Upper lobe of left lung (tissue), 6 donors: ENCODE results near the gene VPS35L. TPM values are rescaled to one million over a fixed set of nuclear protein-coding genes. Genes with fewer than 3 reads are reported as not detected.
"Not testable (repeated sequence)": the region's sequence is repeated elsewhere in the genome, so short reads cannot be mapped to it uniquely, and the experiment has no call there.

Source experiments
- ATAC-seq, 2 donors: fragments of 200-7000 bp; cut with Tn5 transposase; one replicate each; pipeline ENCODE4 v1.9.1; 2022; ENCODE audit warnings: mild to moderate bottlenecking in 2 of 2, moderate library complexity in 2 of 2; ENCODE audit not compliant: low FRiP score in 2 of 2
- DNase-seq, 2 donors: peaks; one replicate each; pipeline ENCODE4 v3.0.0-alpha.2; 2019 to 2020
- H3K27ac ChIP-seq, 4 donors: fragments of 200-600 bp; sonication (generic); one replicate each; pipeline ENCODE4 v1.5.1; 2016 to 2019
- H3K27me3 ChIP-seq, 4 donors: fragments of 200-600 bp; sonication (generic); one replicate each; pipeline ENCODE4 v1.5.1; 2017 to 2019
- H3K36me3 ChIP-seq, 4 donors: fragments of 200-600 bp; sonication (generic); one replicate each; pipeline ENCODE4 v1.5.1; 2016 to 2019
- H3K4me1 ChIP-seq, 4 donors: fragments of 200-600 bp; sonication (generic); one replicate each; pipeline ENCODE4 v1.5.1; 2018 to 2019
- H3K4me3 ChIP-seq, 4 donors: fragments of 200-600 bp; sonication (generic); one replicate each; pipeline ENCODE4 v1.5.1; 2017 to 2019; ENCODE audit warnings: mild to moderate bottlenecking in 2 of 4, moderate library complexity in 1 of 4
- H3K9me3 ChIP-seq, 4 donors: fragments of 200-600 bp; sonication (generic); one replicate each; pipeline ENCODE4 v1.5.1; 2018 to 2019
- EP300 ChIP-seq, 4 donors: sonication (generic); formaldehyde crosslinking; IDR thresholded peaks; one replicate each; pipeline ENCODE4 v1.5.1; 2017; ENCODE audit warnings: antibody characterized with exemption in 4 of 4, control low read depth in 2 of 4
- POLR2A ChIP-seq, 4 donors: fragments of 450-650 bp; IDR thresholded peaks; one replicate each; pipeline ENCODE4 v1.5.1; 2016 to 2017; ENCODE audit warnings: antibody characterized with exemption in 4 of 4, mild to moderate bottlenecking in 2 of 4
- POLR2AphosphoS5 ChIP-seq, 2 donors: sonication (generic); formaldehyde crosslinking; IDR thresholded peaks; one replicate each; pipeline ENCODE4 v1.5.1; 2017; ENCODE audit warnings: antibody characterized with exemption in 2 of 2
- WGBS, 2 donors: methylation state at CpG; one replicate each; pipeline ENCODE4 v1.1.5; 2017 to 2018; 5-methylcytosine and 5-hydroxymethylcytosine counted together
- total RNA-seq, 6 donors: library from RNA; depleted of rRNA in 4 of 6; stranded (reverse); fragments of >200 nt in 4 of 6; gene quantifications; one replicate each; pipeline versions ENCODE4 v1.1.0 to v1.2.1, GENCODE V29; 2016 to 2021
- TF ChIP-seq, protein P1 (sequence below), 6 experiments: fragments of 450-650 bp in 4 of 6; fragments of 200-600 bp in 2 of 6; sonication (generic) in 2 of 6; IDR thresholded peaks; one replicate each; pipeline ENCODE4 v1.5.1; 2016 to 2019; ENCODE audit warnings: antibody characterized with exemption in 6 of 6
- donor health status: DM: no; HTN: no; CAD: no; lungs with moderate emphysema.
- donor health status: DM: no; HTN: yes; CAD: no; lungs with severe emphysema.

Gene VPS35L
- total RNA-seq, 6 donors from 2014 or later: 39.8 to 52.9 (median 45.2) TPM

DNA sequence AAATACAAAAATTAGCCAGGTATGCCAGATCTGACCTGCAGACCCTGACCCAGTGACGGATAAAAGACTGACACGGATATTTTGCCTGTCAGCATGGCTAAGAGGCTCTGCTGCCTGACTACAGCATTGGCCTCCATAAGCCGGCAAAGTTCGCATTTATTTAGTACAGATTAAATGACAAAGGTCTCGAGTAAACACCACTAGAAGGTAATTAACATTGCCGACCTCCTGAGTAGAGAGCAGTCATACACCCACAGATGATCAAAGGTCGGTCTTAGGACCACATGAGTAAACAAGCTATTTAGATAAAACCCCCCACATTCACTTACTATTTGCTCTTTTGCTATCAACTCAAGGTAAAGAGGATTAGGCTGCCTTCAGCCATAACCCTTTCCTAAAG, 106.8 kb downstream of the VPS35L start:
- no peak for DNase-seq
- H3K36me3 ChIP-seq: peaks cover 0 to 19% (median 7%) of the 10 kb centered on the region in 4 donors
- ATAC-seq: no peak
- H3K4me1 ChIP-seq: no peaks in the 10 kb centered on the region
- TF ChIP-seq EP300 (IDR thresholded peaks at IDR 0.05) (no peak), POLR2A (IDR thresholded peaks at IDR 0.05) (no peak), POLR2AphosphoS5 (IDR thresholded peaks at IDR 0.05) (no peak)
- TF ChIP-seq, protein P1, sequence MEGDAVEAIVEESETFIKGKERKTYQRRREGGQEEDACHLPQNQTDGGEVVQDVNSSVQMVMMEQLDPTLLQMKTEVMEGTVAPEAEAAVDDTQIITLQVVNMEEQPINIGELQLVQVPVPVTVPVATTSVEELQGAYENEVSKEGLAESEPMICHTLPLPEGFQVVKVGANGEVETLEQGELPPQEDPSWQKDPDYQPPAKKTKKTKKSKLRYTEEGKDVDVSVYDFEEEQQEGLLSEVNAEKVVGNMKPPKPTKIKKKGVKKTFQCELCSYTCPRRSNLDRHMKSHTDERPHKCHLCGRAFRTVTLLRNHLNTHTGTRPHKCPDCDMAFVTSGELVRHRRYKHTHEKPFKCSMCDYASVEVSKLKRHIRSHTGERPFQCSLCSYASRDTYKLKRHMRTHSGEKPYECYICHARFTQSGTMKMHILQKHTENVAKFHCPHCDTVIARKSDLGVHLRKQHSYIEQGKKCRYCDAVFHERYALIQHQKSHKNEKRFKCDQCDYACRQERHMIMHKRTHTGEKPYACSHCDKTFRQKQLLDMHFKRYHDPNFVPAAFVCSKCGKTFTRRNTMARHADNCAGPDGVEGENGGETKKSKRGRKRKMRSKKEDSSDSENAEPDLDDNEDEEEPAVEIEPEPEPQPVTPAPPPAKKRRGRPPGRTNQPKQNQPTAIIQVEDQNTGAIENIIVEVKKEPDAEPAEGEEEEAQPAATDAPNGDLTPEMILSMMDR (IDR thresholded peaks at IDR 0.05): no peak
- H3K9me3 ChIP-seq: no peaks in the 10 kb centered on the region
- H3K27ac ChIP-seq: no peak overlapping the region
- WGBS, 2 donors: 96 to 98% methylated on average over 7 of the region's 7 CpGs
- H3K27me3 ChIP-seq: no peaks in the 10 kb centered on the region
- H3K4me3 ChIP-seq: no peak overlapping the region

DNA sequence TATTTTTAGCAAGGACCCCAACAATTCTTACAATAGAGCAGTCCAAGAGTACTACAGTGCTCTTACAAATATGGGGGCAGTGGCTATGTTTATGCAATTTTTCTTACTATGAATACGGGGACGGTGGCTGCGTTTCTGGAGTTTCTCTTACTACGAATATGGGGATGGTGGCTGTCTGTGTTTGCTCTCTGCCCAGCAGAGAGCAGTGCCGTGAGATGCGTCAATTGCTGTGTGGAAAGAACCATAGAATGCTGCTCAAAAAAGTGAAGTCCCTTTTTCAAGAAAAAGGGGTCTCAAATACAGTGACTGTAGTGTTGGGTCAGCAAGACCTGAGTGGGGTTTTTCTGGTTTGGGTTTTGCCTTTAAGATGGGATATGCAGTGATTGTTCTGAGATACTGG, 108.7 kb downstream of the VPS35L start:
- Histone ChIP-seq H3K36me3 (peaks cover 0 to 19% (median 8%) of the 10 kb centered on the region in 4 donors), H3K27me3 (no peaks in the 10 kb centered on the region), H3K9me3 (no peaks in the 10 kb centered on the region), H3K27ac (no peak overlapping the region), H3K4me1 (no peaks in the 10 kb centered on the region), H3K4me3 (no peak overlapping the region)
- no peak for DNase-seq
- WGBS, 2 donors: 96 to 97% methylated on average over 6 of the region's 6 CpGs
- ATAC-seq: no peak
- TF ChIP-seq POLR2AphosphoS5 (IDR thresholded peaks at IDR 0.05): no peak
- TF ChIP-seq EP300 (IDR thresholded peaks at IDR 0.05): no peak
- TF ChIP-seq, protein P1 (IDR thresholded peaks at IDR 0.05): no peak
- TF ChIP-seq POLR2A (IDR thresholded peaks at IDR 0.05): no peak

DNA sequence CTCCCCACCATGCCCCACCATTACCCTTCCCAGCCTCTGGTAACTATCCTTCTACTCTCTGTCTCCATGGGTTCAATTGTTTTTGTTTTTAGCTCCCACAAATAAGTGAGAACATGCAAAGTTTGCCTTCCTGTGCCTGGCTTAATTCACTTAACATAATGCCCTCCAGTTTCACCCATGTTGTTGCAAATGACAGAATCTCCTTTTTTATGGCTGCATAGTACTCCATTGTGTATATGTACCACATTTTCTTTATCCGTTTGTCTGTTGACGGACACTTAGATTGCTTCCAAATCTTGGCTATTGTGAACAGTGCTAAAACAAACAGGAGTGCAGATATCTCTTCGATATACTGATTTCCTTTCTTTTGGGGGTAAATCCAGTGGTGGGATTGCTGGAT, 109.8 kb downstream of the VPS35L start:
- H3K9me3 ChIP-seq, H3K27me3 ChIP-seq, H3K4me3 ChIP-seq, DNase-seq, H3K27ac ChIP-seq, ATAC-seq, H3K4me1 ChIP-seq: not testable (repeated sequence)
- 89 to 98% methylated on average over 3 of the region's 3 CpGs for WGBS, 2 donors
- H3K36me3 ChIP-seq: peaks cover 0 to 31% (median 18%) of the 10 kb centered on the region in 4 donors

DNA sequence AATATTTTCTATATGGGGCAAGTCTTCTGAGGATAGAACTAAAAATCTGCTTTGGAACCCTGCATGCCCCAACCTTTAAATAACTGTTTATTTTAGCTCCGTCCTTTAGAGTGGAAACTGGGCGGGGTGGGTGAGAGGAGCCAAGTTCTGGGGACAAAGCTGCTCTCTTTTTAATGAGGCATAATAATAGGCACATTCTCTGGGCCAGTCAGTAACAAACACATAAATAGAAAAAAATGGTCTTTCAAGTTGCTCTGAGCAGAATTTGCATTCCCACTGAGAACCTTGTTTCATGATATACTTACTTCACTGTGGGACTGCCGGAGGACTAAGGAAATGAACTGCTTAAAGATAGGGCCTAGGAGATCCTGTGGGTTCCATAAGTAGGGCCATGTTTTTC, 111.0 kb downstream of the VPS35L start:
- H3K27me3 ChIP-seq: no peaks in the 10 kb centered on the region
- DNase-seq: no peak
- WGBS, 2 donors: 52 to 68% methylated on average over 3 of the region's 3 CpGs
- no peaks in the 10 kb centered on the region for H3K4me1 ChIP-seq
- no peaks in the 10 kb centered on the region for H3K9me3 ChIP-seq
- no peak overlapping the region for H3K4me3 ChIP-seq
- TF ChIP-seq POLR2AphosphoS5 (IDR thresholded peaks at IDR 0.05) (no peak), POLR2A (IDR thresholded peaks at IDR 0.05) (no peak), EP300 (IDR thresholded peaks at IDR 0.05) (no peak)
- TF ChIP-seq, protein P1 (IDR thresholded peaks at IDR 0.05): no peak
- no peak overlapping the region for H3K27ac ChIP-seq
- no peak for ATAC-seq
- peaks cover 0 to 37% (median 24%) of the 10 kb centered on the region in 4 donors for H3K36me3 ChIP-seq

DNA sequence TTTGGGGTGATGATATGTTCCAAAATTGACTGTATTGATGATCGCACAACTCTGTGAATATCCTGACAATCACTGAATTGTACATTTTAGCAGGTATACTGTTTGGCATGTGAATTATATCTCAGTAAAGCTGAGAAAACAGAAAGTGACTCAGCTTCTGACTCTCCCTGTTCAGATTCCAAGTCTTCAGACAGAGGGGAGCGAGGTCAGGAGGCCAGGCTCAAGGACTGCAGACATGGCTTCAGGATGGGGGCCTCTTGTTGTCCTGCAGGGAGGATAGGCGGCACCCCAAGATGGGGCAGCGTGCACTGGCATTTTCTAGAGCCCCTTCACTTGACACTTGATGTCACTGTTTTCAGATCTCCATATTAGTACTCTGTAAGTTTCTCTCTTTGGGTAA, 116.9 kb downstream of the VPS35L start:
- H3K4me3 ChIP-seq: no peak overlapping the region
- no peaks in the 10 kb centered on the region for H3K27me3 ChIP-seq
- ATAC-seq (no peak), DNase-seq (no peak)
- H3K4me1 ChIP-seq: no peaks in the 10 kb centered on the region
- 96 to 97% methylated on average over 4 of the region's 4 CpGs for WGBS, 2 donors
- peaks cover 0 to 63% (median 32%) of the 10 kb centered on the region in 4 donors for H3K36me3 ChIP-seq
- TF ChIP-seq POLR2A (IDR thresholded peaks at IDR 0.05) (no peak), EP300 (IDR thresholded peaks at IDR 0.05) (no peak), POLR2AphosphoS5 (IDR thresholded peaks at IDR 0.05) (no peak)
- TF ChIP-seq, protein P1 (IDR thresholded peaks at IDR 0.05): no peak
- no peaks in the 10 kb centered on the region for H3K9me3 ChIP-seq
- H3K27ac ChIP-seq: no peak overlapping the region
